ENCODE measurements around the gene MTF2. TPM values are rescaled to one million over a fixed set of nuclear protein-coding genes. Genes with fewer than 3 reads are reported as not detected.

The MTF2 gene
- total and polyA plus RNA-seq, 4 donors, result 3.2 to 17.8 (median 12.6) TPM

DNA sequence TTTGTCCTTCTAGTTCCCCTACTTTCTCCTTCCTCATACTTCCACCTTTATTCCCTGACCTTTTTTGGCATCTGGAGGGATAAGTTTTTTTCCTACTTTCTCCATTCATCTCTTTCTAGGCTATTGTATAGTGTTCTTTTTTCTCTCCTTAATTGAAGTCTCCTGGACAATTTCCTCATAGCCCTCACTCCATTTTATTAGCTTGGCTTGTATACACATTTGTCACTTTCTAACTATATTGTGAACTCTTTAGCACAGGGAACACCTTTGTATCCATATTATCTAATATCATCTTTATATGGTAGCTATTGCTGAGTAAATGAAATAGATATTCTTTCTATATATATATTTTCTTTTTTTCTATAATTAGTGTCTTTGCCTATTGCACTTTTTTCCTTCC, 53.6 kb downstream of the MTF2 start:
- no peaks in the 10 kb centered on the region for H3K9me3 ChIP-seq (ENCODE audit: control insufficient read depth in 4 of 4, low read length in 3 of 4)
- H3K9ac ChIP-seq (ENCODE audit: low read depth in 1 of 2, low read length in 2 of 2), result no peak overlapping the region
- H3K27me3 ChIP-seq (ENCODE audit: control insufficient read depth in 4 of 4, insufficient read depth in 4 of 4, low read length in 3 of 4), result no peaks in the 10 kb centered on the region
- H3K4me1 ChIP-seq (ENCODE audit: control insufficient read depth in 4 of 4, insufficient read depth in 4 of 4, low read length in 3 of 4), result peaks cover 4 to 18% (median 13%) of the 10 kb centered on the region in 4 donors
- H3K4me3 ChIP-seq (ENCODE audit: low read depth in 1 of 3, low read length in 3 of 3), result no peak overlapping the region
- DNase-seq (ENCODE audit: low spot score), result no peak
- TF ChIP-seq NR2F2 (IDR thresholded peaks at IDR 0.05) (no peak), EGR1 (IDR thresholded peaks at IDR 0.05; ENCODE audit: low read depth in 2 of 2) (no peak), JUND (IDR thresholded peaks at IDR 0.05) (no peak), HNF4A (conservative IDR thresholded peaks at IDR 0.05) (no peak), RAD21 (IDR thresholded peaks at IDR 0.05) (no peak), FOXA1 (IDR thresholded peaks at IDR 0.05) (no peak), GABPA (IDR thresholded peaks at IDR 0.05 in 1 of 2, conservative IDR thresholded peaks at IDR 0.05 in 1 of 2) (no peak)
- TF ChIP-seq, protein P1, sequence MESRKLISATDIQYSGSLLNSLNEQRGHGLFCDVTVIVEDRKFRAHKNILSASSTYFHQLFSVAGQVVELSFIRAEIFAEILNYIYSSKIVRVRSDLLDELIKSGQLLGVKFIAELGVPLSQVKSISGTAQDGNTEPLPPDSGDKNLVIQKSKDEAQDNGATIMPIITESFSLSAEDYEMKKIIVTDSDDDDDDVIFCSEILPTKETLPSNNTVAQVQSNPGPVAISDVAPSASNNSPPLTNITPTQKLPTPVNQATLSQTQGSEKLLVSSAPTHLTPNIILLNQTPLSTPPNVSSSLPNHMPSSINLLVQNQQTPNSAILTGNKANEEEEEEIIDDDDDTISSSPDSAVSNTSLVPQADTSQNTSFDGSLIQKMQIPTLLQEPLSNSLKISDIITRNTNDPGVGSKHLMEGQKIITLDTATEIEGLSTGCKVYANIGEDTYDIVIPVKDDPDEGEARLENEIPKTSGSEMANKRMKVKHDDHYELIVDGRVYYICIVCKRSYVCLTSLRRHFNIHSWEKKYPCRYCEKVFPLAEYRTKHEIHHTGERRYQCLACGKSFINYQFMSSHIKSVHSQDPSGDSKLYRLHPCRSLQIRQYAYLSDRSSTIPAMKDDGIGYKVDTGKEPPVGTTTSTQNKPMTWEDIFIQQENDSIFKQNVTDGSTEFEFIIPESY (IDR thresholded peaks at IDR 0.05), result no peak
- TF ChIP-seq, protein P2, sequence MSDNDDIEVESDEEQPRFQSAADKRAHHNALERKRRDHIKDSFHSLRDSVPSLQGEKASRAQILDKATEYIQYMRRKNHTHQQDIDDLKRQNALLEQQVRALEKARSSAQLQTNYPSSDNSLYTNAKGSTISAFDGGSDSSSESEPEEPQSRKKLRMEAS (IDR thresholded peaks at IDR 0.05), result no peak
- peaks cover 2 to 26% (median 11%) of the 10 kb centered on the region in 4 donors for H3K36me3 ChIP-seq (ENCODE audit: control insufficient read depth in 4 of 4, insufficient read depth in 3 of 4, low read depth in 1 of 4, low read length in 3 of 4)
- H3K27ac ChIP-seq (ENCODE audit: low read depth in 1 of 2, low read length in 2 of 2), result no peak overlapping the region

DNA sequence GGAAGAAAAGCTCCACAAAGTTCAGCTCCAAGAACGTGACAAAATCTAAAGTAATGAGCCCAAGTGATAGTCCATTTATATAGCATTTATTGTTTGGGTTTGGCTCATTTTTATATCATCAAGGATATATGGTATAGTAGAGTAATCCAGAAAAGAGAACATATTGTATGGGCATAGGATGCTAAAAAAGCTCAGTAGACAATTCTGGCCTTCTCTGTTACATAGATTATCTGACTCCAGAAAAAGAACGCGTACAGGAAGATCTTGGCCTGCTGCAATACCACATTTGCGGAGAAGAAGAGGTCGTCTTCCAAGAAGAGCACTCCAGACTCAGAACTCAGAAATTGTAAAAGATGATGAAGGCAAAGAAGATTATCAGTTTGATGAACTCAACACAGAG, 57.4 kb downstream of the MTF2 start:
- Histone ChIP-seq H3K4me1 (ENCODE audit: control insufficient read depth in 4 of 4, insufficient read depth in 4 of 4, low read length in 3 of 4) (no peaks in the 10 kb centered on the region), H3K4me3 (ENCODE audit: low read depth in 1 of 3, low read length in 3 of 3) (no peak overlapping the region), H3K27me3 (ENCODE audit: control insufficient read depth in 4 of 4, insufficient read depth in 4 of 4, low read length in 3 of 4) (no peaks in the 10 kb centered on the region), H3K36me3 (ENCODE audit: control insufficient read depth in 4 of 4, insufficient read depth in 3 of 4, low read depth in 1 of 4, low read length in 3 of 4) (peaks cover 2 to 26% (median 11%) of the 10 kb centered on the region in 4 donors), H3K9me3 (ENCODE audit: control insufficient read depth in 4 of 4, low read length in 3 of 4) (no peaks in the 10 kb centered on the region), H3K27ac (ENCODE audit: low read depth in 1 of 2, low read length in 2 of 2) (no peak overlapping the region), H3K9ac (ENCODE audit: low read depth in 1 of 2, low read length in 2 of 2) (no peak overlapping the region)
- WGBS, result 96% methylated on average over 5 of the region's 5 CpGs
- no peak for DNase-seq (ENCODE audit: low spot score)
- TF ChIP-seq TAF1 (conservative IDR thresholded peaks at IDR 0.05) (no peak), RXRA (IDR thresholded peaks at IDR 0.05) (no peak), HNF4A (conservative IDR thresholded peaks at IDR 0.05) (no peak), JUND (IDR thresholded peaks at IDR 0.05) (no peak), EGR1 (IDR thresholded peaks at IDR 0.05; ENCODE audit: low read depth in 2 of 2) (no peak), HNF4G (IDR thresholded peaks at IDR 0.05) (no peak), FOXA1 (IDR thresholded peaks at IDR 0.05) (no peak), RAD21 (IDR thresholded peaks at IDR 0.05) (no peak), GABPA (IDR thresholded peaks at IDR 0.05 in 1 of 2, conservative IDR thresholded peaks at IDR 0.05 in 1 of 2) (no peak), FOXA2 (IDR thresholded peaks at IDR 0.05) (no peak), SP1 (IDR thresholded peaks at IDR 0.05) (no peak), YY1 (IDR thresholded peaks at IDR 0.05) (no peak), NR2F2 (IDR thresholded peaks at IDR 0.05) (no peak)
- TF ChIP-seq, protein P2 (IDR thresholded peaks at IDR 0.05), result no peak
- TF ChIP-seq, protein P3, sequence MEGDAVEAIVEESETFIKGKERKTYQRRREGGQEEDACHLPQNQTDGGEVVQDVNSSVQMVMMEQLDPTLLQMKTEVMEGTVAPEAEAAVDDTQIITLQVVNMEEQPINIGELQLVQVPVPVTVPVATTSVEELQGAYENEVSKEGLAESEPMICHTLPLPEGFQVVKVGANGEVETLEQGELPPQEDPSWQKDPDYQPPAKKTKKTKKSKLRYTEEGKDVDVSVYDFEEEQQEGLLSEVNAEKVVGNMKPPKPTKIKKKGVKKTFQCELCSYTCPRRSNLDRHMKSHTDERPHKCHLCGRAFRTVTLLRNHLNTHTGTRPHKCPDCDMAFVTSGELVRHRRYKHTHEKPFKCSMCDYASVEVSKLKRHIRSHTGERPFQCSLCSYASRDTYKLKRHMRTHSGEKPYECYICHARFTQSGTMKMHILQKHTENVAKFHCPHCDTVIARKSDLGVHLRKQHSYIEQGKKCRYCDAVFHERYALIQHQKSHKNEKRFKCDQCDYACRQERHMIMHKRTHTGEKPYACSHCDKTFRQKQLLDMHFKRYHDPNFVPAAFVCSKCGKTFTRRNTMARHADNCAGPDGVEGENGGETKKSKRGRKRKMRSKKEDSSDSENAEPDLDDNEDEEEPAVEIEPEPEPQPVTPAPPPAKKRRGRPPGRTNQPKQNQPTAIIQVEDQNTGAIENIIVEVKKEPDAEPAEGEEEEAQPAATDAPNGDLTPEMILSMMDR (IDR thresholded peaks at IDR 0.05; ENCODE audit: low read depth, low read length, missing input control), result no peak
- TF ChIP-seq, protein P4, sequence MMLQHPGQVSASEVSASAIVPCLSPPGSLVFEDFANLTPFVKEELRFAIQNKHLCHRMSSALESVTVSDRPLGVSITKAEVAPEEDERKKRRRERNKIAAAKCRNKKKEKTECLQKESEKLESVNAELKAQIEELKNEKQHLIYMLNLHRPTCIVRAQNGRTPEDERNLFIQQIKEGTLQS (IDR thresholded peaks at IDR 0.05), result no peak
- TF ChIP-seq, protein P1 (IDR thresholded peaks at IDR 0.05), result no peak
- TF ChIP-seq, protein P5, sequence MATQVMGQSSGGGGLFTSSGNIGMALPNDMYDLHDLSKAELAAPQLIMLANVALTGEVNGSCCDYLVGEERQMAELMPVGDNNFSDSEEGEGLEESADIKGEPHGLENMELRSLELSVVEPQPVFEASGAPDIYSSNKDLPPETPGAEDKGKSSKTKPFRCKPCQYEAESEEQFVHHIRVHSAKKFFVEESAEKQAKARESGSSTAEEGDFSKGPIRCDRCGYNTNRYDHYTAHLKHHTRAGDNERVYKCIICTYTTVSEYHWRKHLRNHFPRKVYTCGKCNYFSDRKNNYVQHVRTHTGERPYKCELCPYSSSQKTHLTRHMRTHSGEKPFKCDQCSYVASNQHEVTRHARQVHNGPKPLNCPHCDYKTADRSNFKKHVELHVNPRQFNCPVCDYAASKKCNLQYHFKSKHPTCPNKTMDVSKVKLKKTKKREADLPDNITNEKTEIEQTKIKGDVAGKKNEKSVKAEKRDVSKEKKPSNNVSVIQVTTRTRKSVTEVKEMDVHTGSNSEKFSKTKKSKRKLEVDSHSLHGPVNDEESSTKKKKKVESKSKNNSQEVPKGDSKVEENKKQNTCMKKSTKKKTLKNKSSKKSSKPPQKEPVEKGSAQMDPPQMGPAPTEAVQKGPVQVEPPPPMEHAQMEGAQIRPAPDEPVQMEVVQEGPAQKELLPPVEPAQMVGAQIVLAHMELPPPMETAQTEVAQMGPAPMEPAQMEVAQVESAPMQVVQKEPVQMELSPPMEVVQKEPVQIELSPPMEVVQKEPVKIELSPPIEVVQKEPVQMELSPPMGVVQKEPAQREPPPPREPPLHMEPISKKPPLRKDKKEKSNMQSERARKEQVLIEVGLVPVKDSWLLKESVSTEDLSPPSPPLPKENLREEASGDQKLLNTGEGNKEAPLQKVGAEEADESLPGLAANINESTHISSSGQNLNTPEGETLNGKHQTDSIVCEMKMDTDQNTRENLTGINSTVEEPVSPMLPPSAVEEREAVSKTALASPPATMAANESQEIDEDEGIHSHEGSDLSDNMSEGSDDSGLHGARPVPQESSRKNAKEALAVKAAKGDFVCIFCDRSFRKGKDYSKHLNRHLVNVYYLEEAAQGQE (IDR thresholded peaks at IDR 0.05), result no peak

Data from liver (tissue), 9 donors.